GM04504 (cell line): Measurements from ENCODE around the gene KCND3.

Experiments
- DNase-seq: peaks from one replicate; pipeline ENCODE4 v3.0.0-alpha.2; 2012; ENCODE audit warnings: low read depth

KCND3 gene

DNA sequence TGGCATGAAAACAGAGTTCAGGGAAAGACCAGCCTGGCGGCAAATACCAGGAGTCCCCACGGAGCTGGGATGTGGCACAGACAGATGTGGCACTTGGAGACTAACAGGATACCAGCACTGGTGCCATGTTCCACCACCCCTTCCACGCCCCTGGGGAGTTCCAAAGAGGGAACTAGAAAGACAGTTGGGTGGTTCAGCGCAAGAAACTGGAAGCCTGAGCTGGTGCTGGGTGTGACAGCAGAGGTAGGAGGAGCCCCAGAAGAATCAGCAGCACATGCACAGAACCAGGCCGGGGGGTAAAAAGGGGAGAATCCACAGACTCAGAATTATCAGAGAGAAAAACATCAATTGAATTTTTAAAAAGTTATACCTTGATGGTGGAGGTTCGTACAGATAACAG is 211.4 kb downstream of the KCND3 start:
- no peak for DNase-seq

DNA sequence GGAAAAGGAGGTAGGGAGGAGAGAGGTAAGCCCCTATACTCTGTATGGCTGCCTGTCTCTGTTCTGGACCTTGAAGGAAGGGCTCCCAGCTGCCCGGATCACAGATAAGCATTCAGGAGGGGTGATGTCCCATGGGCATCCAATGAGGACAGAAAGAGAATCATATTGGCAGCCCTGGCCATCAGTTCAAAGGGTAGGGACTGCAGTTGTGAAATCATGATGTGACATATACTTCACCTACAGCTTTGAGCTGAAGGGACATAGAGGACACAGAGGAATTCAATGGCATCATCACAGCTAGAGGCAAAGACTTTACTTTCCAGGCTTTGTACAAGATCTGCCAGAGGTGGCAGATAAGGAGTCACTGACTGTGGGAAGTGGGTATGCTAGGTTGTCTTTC is 212.2 kb downstream of the KCND3 start:
- DNase-seq = no peak

DNA sequence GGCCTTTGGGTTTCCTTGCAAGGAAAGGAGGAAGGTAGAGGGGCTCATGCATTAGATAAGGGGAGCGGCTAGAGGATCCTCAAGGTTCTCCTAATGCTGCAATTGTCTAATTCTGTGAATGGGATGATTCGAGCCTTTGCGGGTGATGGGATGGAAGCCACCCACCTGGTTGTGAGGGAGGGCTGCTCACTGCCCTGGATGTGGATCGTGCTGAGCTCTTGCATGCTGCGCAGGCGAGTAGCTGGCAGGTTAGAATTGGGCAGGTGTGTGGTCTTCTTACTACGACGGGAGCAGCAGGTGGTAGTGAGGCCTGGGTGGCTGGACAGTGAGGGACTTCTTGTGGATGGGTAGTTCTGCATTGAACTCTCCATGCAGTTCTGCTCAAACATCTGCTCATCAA is 212.6 kb downstream of the KCND3 start:
- no peak for DNase-seq

DNA sequence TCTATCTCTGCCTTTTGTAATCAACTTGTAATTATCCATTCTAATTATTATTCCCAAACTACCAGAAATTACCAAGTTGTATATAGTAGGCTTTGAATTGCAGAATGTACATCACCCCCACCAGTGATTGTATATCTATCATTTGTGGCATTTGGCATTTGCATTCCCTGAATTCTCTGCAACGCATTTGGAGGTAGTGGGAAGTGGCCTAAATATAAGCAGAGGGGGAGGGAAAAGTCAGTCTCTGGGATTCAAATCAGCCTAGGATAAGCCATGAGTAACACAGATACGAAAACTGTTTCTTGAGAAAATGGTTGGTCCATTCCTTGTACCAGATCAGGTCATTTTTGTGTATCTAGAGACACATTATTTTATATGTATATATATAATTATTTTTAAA is 213.1 kb downstream of the KCND3 start:
- no peak for DNase-seq

DNA sequence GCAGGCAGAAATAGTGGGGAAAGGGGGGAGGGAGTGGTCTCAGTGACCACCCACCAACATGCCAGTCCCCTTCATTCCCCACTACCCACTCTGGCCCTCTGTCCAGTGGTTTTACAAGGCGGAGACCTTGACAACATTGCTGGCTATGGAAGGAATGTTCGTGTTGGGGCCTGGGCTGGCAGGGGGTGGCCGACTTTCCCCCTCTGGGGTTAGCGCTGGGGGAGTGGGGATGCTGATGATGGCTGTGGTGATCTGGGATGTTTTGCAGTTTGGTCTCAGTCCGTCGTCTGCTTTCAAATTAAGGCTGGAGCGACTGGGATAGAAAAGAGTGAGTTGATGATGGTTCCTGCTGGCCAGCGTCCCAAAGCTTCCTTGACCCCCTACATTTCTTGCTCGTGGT is 213.5 kb downstream of the KCND3 start:
- DNase-seq = no peak

DNA sequence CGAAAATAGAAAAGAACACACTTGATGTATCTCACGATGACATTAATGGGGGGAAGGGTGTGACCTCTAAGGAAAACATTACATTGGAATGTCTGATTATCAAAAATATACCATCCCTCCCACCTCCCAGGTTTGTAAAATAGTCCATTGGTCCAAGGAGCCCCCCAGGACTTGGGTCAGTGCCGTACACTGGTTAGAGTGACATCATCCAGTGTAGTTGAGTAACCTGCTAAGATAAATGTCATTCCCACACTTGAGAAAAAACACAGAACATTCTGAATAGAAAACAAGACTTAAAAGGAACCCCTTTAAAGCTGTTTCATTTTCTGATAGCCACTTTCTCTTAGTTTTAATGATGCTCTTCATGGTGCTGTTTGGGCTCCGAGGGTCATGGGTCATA is 218.6 kb downstream of the KCND3 start:
- no peak for DNase-seq

DNA sequence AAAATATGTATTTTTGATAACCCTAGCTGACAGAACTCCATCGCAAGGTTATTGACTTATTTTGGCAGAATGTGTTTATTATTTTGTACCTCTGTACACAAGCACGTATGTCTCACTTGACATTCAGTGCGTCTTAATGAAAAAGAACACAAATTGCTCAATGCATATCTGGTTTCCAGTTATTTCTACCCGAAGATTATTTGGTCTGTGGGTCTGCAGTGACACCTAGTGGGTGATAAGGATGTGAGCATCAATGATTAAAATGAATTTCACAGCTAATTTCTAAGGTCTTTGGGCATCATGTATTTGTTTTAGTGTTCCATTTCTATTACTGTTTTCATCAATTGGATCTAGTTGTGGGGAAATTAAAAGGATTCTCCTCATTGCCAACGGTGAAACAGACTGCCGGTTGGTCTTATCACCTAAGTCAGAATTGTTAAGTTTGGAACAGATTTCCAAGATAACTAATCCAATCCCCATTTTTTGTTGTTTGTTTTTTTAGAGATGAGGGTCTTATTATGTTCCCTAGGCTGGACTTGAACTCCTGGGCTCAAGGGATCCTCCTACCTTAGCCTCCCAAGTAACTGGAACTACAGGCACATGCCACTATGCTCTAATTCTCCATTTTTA is 219.8 kb downstream of the KCND3 start:
- peak; percentile 40 for DNase-seq

DNA sequence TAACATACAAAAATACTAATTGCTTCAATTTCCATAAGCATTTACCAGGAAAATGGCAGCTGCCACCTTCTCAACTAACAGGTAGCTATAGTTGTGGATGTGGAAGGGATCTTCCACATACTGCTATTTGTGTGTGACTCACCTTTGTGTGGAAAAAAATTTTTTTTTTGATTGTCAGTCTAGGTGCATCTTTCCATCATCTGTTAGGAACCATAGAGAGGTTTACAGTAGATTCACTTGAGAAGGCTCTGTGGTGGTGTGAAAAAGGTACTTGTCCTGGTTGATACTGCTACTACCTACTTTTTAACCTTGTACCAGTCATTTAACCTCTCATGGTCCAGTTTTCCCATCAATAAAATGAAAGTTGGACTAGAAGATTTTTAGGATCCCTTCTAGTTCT is 220.8 kb downstream of the KCND3 start:
- DNase-seq = no peak

DNA sequence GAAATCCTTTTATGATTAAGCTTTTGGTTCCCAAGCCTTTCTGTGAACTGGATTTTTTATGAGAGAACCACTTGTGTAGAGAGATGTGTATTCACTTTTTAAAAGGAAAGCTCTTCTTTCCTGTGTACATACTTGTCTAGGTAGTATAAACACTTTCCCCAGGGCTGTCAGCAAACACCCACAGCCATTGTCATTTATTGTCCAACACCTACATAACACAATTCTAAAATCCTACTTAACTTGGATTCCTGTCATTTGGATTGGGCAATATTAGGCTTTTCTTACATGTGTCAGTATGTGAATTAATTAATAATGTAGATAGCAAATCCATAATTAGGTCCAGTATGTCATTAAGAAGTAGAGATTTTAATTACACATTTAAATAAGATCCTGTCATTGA is 221.4 kb downstream of the KCND3 start:
- DNase-seq = no peak

DNA sequence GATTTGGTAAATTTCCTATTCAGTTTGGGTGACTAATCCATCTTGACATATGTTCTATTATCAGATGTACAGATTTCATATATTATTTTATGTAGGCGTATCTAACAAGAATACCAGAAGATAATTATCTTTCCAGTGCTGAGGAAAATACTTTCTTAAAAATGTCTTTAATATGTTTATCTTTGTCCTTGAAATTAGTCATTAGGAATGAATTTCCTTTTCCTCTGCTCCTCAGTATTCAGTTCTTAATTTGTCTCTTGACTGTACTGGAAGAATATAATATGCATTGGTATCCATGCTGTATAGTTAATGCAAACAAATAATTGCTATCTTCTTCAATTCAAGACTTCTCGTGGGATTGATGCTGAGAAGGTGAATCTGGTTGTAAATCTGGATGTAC is 227.1 kb downstream of the KCND3 start:
- DNase-seq = no peak

DNA sequence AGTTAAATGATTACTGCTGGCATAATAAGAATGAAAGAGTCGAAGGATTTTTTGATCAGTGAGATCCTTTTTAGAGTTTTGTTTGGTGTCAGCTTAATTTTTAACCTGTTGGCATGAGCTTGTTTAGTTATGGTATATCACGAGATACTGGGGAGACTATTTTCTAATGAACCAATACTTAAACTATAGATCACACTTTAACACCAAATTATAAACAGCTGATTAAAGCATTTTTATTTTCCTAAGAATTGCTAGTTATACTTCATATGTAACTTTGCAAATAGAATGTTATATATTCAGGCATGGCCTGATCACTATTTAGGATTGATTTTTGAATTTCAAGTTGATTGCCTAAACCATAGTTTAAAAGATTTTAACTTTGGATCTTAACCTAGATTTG is 227.8 kb downstream of the KCND3 start:
- no peak for DNase-seq

DNA sequence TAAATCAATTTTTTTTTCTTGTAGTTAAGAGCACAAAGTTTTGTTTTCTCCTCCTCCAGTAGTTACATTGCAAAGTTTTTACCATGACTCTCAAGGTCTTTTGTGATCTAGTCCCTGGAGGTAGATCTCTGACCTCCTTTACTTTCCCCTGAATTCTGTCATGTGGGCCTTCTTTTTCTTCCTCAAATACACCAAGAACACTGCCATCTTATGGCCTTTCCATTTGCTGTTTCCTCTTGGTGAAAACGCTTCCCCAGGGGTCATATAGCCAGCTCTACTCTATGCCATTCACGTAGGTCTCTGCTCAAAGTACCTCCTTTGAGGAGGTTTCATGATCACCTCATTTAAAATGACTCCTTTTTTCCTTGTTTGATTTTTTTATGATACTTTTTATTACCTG is 231.1 kb downstream of the KCND3 start:
- DNase-seq = no peak

DNA sequence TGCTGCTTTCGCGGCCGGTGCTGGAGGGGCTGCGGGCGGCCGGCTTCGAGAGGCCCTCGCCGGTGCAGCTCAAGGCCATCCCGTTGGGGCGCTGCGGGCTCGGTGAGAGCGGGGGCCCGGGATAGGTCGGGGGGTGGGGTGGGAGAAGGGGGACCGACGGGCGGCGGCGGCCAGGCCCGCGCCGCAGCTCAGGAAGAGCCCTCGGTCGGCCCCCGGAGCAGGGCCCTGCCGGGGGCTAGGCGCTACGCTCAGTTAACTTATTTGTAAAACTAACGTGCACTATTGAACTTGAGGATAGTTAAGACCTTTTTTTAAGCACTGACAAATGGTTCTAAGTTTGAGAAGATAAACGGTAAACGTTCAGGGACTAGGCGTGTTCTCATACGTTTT is 233.3 kb downstream of the KCND3 start:
- DNase-seq = no peak

DNA sequence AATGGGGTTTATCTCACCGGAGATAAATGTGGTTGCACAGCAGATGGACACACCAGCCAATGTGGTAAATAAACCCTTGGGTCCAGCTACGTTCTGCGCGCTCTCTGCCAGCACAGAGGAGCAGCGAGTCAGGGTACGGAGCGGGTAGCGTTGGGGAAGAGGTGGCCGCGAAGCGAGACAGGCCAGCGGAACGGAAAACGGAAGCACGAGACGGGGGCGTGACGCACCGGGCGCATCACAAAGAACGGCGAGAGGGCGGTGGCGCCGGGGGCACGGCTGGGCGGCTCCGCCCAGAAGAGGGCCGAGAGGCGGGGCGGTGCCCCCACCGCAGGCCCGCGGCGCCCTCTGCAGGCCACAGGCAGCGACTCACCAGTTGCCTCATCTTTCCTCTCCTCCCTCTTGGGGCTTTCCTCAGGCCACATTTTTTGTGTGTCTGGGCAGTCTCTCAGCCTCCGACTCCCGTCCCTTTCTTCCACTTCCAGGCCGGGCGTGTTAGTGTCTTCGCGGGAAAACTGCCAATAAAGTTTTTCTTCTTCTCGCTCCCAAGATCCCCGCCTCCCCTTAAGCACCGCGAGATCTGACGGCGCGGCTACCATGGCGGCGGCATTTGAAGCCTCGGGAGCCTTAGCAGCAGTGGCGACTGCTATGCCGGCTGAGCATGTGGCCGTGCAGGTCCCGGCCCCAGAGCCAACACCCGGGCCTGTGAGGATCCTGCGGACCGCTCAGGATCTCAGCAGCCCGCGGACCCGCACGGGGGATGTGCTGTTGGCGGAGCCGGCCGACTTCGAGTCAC is 233.9 kb downstream of the KCND3 start, which contains the start of gene DDX20:
DDX20 (plus strand) TSS at position 571 of the 793 bp plus-strand sequence; CDS start at position 595, 24 bp downstream.
- DNase-seq = peak; percentile 94

DNA sequence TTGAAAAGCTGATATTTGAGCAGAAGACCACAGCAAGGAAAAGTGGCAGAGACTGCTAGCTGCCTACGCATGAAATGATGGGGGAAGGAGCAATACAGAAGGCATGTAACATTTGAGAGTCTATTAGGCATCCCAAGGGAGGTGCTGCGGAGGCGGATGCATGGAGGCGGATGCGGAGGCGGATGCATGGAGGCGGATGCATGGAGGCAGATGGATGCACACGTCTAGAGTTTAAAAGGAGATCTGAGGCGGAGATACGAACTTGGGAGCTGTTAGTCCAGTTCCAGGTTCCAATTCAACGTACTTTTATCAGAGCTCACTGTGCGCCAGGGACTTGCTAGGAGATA is 234.5 kb downstream of the KCND3 start:
- DNase-seq = peak; percentile 28

DNA sequence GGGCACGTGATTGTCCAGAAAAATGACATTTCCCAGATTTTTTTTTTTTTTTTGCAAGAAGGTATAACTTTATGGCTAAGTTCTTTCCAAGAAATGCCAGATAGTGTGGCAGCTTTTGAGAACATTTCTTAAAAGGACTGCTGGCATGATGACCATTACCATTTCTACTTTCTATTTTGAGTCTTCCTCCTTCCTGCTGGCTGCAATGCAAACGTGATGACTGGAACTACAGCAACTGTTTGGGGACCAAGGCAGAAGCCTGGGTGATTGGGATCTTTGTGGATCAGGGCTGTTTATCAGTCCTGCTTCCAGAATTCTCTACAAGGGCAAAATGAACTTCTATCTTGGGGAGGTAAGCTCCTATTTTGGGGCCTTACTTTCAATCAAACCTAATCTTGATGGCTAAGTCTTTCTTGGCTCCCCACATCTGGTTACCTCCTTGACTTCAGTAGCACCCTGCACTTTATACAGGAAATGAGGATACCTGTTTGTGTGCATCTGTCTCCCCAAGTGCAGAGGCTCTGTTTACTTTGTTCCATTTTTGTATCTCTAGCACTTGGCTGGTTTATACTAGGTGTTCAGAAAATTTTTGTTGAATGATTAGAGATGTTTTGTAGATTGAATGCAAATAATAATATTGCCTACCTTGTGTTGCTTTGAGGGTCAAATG is 237.4 kb downstream of the KCND3 start:
- DNase-seq = no peak

DNA sequence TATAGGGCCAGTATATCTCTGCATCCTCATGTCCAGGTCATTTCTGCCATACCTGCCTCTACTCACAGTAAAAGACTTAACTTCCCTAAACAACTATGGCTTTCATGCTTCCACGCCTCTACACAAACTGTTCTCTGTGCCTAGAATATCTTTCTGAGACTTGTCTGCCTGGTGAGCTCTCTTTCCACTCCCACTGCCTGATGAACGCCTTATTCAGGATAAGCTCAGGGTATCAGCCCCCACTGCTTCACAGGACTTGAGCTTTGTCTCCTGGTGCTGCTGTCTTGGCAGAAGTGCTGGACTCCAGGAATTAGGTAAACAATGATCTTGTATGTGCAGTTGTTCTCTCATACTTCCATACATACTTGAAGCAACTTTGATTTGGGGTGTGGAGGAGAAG is 238.6 kb downstream of the KCND3 start:
- DNase-seq = no peak

DNA sequence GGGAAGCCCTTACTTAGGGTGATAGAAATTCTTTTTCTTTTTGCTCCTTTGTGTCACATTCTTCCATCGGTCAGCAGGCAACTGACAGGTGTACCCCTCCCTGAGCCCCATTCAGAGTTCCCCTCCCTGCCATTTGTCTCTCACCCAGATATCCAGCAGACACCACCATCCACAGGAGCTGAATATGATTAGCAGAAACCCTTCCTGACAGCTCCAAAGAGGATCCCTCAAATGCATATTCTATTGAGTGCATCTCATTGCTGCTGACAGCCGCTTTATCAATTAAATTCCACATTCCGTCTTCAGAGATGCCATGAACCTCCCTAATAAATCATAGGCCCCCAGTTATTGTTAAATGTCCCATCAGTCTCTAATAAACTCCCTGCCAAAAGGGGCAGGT is 239.8 kb downstream of the KCND3 start:
- DNase-seq = no peak

DNA sequence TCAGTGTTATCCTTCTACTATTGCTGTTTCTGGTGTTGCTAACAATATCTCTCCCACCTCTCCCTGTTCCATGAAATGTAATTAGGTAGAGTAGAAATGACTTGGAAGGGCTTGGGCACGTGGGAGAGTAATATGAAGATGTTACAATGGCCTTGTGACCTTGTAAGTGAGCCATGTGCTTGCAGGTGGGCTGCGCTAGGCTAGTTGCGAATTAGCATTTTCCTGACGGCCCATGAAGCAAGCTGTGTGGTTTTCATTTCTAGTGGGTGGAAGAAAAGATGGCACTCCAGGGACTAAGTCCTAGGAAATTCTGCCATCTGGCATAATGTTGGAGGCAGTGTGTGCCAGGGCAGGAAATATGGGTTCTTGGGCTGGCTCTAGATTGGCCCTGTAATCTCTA is 241.5 kb downstream of the KCND3 start:
- no peak for DNase-seq

DNA sequence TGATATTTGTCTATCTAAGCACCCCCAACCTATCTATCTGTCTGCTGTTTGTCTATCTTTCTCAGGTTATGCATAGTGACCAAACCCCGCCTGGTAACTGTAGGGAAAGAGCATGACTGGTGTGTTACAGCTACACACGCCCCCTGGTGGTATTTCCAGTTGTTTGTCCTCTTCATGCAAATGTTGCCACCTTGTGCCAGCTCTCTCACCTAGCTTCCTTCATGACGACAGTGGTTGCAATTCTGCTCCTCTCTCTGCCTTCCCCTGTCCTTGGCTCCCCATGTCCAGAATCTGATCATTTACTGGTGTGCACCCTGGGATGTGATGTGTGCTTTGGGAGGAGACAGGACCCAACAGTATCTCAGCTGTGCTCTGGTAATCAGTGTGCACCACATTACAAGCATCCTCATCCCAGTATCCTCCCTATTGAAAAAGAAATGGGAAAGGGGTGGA is 242.2 kb downstream of the KCND3 start:
- DNase-seq = peak; percentile 41

DNA sequence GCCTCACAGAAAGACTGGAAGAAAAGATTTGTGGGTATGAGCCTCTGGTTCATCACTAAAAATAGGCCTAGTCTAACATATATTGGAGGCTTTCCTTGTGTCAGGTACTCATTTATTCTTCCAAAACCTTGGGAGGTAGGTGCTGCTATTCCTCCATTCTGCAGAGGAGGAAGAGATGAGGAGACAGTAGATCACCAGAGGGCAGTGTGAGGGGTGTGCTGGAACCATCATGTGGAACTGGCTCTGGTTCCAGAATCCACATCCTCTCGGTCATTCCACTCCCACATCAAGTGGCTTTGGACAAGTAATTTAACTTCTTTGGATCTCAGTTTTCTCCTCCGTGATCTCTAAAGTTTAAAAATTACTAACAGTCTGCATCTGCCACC is 242.9 kb downstream of the KCND3 start:
- no peak for DNase-seq

DNA sequence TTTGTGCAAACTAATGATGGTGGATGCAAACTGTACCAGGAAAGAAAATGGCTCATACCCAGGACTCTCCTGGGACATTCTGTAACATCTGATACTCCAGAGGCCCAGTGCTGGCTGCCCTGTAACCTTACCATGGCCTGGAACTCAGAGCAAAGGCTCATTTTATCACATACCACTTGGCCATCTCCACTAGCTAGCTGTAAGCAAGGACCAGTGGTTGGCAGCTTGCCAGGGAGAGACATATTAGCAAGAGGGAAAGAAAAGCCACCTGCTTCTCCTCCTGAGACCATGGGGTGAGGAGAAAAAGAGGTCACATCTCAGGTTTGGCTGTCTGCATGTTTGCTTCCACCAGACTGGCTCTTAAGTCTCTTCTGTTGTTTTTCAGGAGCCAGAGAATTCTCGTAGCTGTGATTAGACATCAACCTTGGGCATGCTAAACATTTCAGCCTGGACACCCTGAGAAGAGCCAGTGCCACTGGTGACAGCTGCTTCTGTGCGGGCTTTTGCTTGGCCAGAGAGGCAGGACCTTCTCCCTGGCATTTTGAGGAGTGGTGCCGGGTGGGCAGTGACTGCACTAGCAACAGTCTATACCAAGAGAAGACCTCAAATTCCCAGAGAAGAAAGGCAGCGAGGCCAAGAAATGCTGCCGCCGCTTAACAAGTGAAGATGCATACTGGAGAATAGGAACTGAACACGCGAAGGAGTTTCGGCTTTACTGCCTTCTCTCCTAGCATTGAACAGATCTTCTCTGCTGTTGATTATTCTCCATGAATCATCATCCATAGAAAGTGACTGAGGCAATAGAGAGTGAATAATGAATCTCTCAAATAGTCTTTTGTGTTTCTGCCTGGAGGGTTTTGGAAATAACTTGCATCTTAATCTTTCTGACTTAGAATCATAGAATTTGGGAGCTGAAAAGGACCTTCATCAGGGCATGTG is 243.5 kb downstream of the KCND3 start:
- DNase-seq = no peak
